Measurements from ENCODE around the gene RHEB. TPM values are rescaled to one million over a fixed set of nuclear protein-coding genes. Genes with fewer than 3 reads are reported as not detected.

Gene RHEB
- total and polyA plus RNA-seq, 2 experiments from 2014 or later: 101 to 239 TPM

DNA sequence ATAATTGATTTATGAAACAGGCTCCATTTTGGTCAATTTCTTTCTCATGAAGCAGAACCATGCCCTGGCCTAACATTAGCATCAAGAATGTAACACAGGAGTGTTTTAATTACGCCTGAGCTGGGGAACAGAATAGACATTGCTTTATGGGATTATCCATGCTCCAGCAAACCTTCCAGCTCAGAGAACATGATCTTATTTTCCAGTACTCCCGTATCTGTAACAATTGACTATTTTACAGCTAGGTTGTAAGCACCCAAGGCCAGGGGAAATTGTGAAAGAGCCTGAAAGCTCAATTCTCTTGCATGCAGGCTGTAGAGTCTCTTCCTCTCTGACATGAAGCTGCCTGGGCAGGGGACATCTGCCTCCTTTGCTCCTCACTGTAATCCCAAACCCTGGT, 49.0 kb downstream of the RHEB start:
- peaks cover 3% of the 10 kb centered on the region; the same call in 2 of the 3 replicates for H3K9me3 Mint-ChIP-seq
- Histone ChIP-seq H3K36me3 (ENCODE audit: insufficient read depth) (peaks cover 30% of the 10 kb centered on the region), H3K79me2 (replicated peaks; ENCODE audit: insufficient read depth) (peaks cover 37% of the 10 kb centered on the region), H3K9me2 (ENCODE audit: insufficient read depth) (no peaks in the 10 kb centered on the region), H3K4me1 (ENCODE audit: insufficient read depth) (peaks cover 50% of the 10 kb centered on the region), H3K4me3 (no peak overlapping the region), H3F3A (replicated peaks; ENCODE audit: low read depth) (peaks cover 7% of the 10 kb centered on the region), H3K27ac (ENCODE audit: low read depth) (peak overlapping the region; percentile 7; the same call in 1 of the 2 replicates), H3K27me3 (ENCODE audit: insufficient read depth) (no peaks in the 10 kb centered on the region), H2AFZ (no peak overlapping the region), H3K4me2 (peak overlapping the region; percentile 69), H4K20me1 (replicated peaks; ENCODE audit: insufficient read depth) (no peaks in the 10 kb centered on the region)
- no peak for DNase-seq (ENCODE audit: low spot score)
- peak overlapping the region; percentile 87 for H3K27ac Mint-ChIP-seq
- ATAC-seq: peak; percentile 10; the same call in 2 of the 3 replicates
- TF ChIP-seq, protein P1, sequence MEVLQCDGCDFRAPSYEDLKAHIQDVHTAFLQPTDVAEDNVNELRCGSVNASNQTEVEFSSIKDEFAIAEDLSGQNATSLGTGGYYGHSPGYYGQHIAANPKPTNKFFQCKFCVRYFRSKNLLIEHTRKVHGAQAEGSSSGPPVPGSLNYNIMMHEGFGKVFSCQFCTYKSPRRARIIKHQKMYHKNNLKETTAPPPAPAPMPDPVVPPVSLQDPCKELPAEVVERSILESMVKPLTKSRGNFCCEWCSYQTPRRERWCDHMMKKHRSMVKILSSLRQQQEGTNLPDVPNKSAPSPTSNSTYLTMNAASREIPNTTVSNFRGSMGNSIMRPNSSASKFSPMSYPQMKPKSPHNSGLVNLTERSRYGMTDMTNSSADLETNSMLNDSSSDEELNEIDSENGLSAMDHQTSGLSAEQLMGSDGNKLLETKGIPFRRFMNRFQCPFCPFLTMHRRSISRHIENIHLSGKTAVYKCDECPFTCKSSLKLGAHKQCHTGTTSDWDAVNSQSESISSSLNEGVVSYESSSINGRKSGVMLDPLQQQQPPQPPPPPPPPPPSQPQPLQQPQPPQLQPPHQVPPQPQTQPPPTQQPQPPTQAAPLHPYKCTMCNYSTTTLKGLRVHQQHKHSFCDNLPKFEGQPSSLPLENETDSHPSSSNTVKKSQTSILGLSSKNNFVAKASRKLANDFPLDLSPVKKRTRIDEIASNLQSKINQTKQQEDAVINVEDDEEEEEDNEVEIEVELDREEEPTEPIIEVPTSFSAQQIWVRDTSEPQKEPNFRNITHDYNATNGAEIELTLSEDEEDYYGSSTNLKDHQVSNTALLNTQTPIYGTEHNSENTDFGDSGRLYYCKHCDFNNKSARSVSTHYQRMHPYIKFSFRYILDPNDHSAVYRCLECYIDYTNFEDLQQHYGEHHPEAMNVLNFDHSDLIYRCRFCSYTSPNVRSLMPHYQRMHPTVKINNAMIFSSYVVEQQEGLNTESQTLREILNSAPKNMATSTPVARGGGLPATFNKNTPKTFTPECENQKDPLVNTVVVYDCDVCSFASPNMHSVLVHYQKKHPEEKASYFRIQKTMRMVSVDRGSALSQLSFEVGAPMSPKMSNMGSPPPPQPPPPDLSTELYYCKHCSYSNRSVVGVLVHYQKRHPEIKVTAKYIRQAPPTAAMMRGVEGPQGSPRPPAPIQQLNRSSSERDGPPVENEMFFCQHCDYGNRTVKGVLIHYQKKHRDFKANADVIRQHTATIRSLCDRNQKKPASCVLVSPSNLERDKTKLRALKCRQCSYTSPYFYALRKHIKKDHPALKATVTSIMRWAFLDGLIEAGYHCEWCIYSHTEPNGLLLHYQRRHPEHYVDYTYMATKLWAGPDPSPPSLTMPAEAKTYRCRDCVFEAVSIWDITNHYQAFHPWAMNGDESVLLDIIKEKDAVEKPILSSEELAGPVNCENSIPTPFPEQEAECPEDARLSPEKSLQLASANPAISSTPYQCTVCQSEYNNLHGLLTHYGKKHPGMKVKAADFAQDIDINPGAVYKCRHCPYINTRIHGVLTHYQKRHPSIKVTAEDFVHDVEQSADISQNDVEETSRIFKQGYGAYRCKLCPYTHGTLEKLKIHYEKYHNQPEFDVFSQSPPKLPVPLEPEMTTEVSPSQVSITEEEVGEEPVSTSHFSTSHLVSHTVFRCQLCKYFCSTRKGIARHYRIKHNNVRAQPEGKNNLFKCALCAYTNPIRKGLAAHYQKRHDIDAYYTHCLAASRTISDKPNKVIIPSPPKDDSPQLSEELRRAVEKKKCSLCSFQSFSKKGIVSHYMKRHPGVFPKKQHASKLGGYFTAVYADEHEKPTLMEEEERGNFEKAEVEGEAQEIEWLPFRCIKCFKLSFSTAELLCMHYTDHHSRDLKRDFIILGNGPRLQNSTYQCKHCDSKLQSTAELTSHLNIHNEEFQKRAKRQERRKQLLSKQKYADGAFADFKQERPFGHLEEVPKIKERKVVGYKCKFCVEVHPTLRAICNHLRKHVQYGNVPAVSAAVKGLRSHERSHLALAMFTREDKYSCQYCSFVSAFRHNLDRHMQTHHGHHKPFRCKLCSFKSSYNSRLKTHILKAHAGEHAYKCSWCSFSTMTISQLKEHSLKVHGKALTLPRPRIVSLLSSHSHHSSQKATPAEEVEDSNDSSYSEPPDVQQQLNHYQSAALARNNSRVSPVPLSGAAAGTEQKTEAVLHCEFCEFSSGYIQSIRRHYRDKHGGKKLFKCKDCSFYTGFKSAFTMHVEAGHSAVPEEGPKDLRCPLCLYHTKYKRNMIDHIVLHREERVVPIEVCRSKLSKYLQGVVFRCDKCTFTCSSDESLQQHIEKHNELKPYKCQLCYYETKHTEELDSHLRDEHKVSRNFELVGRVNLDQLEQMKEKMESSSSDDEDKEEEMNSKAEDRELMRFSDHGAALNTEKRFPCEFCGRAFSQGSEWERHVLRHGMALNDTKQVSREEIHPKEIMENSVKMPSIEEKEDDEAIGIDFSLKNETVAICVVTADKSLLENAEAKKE (CRISPR knock-in tag; IDR thresholded peaks at IDR 0.05): no peak
- TF ChIP-seq EZH2phosphoT487 (IDR thresholded peaks at IDR 0.05; ENCODE audit: unreplicated experiment) (no peak), CREB1 (CRISPR knock-in tag; IDR thresholded peaks at IDR 0.05; ENCODE audit: low read depth) (no peak), POLR2AphosphoS5 (IDR thresholded peaks at IDR 0.05; ENCODE audit: low read depth) (no peak), ZNF114 (CRISPR knock-in tag; IDR thresholded peaks at IDR 0.05) (no peak), JUNB (IDR thresholded peaks at IDR 0.05; ENCODE audit: unreplicated experiment) (no peak), EZH2 (IDR thresholded peaks at IDR 0.05; ENCODE audit: low read depth, unreplicated experiment) (no peak), STAT1 (IDR thresholded peaks at IDR 0.05; ENCODE audit: unreplicated experiment) (no peak), ZNF331 (CRISPR knock-in tag; IDR thresholded peaks at IDR 0.05; ENCODE audit: low read depth) (no peak), NANOG (IDR thresholded peaks at IDR 0.05; ENCODE audit: borderline replicate concordance) (no peak)
- TF ChIP-seq, protein P2, sequence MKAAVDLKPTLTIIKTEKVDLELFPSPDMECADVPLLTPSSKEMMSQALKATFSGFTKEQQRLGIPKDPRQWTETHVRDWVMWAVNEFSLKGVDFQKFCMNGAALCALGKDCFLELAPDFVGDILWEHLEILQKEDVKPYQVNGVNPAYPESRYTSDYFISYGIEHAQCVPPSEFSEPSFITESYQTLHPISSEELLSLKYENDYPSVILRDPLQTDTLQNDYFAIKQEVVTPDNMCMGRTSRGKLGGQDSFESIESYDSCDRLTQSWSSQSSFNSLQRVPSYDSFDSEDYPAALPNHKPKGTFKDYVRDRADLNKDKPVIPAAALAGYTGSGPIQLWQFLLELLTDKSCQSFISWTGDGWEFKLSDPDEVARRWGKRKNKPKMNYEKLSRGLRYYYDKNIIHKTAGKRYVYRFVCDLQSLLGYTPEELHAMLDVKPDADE (IDR thresholded peaks at IDR 0.05): no peak
- TF ChIP-seq, protein P3, sequence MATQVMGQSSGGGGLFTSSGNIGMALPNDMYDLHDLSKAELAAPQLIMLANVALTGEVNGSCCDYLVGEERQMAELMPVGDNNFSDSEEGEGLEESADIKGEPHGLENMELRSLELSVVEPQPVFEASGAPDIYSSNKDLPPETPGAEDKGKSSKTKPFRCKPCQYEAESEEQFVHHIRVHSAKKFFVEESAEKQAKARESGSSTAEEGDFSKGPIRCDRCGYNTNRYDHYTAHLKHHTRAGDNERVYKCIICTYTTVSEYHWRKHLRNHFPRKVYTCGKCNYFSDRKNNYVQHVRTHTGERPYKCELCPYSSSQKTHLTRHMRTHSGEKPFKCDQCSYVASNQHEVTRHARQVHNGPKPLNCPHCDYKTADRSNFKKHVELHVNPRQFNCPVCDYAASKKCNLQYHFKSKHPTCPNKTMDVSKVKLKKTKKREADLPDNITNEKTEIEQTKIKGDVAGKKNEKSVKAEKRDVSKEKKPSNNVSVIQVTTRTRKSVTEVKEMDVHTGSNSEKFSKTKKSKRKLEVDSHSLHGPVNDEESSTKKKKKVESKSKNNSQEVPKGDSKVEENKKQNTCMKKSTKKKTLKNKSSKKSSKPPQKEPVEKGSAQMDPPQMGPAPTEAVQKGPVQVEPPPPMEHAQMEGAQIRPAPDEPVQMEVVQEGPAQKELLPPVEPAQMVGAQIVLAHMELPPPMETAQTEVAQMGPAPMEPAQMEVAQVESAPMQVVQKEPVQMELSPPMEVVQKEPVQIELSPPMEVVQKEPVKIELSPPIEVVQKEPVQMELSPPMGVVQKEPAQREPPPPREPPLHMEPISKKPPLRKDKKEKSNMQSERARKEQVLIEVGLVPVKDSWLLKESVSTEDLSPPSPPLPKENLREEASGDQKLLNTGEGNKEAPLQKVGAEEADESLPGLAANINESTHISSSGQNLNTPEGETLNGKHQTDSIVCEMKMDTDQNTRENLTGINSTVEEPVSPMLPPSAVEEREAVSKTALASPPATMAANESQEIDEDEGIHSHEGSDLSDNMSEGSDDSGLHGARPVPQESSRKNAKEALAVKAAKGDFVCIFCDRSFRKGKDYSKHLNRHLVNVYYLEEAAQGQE (IDR thresholded peaks at IDR 0.05; ENCODE audit: unreplicated experiment): no peak
- TF ChIP-seq, protein P4, sequence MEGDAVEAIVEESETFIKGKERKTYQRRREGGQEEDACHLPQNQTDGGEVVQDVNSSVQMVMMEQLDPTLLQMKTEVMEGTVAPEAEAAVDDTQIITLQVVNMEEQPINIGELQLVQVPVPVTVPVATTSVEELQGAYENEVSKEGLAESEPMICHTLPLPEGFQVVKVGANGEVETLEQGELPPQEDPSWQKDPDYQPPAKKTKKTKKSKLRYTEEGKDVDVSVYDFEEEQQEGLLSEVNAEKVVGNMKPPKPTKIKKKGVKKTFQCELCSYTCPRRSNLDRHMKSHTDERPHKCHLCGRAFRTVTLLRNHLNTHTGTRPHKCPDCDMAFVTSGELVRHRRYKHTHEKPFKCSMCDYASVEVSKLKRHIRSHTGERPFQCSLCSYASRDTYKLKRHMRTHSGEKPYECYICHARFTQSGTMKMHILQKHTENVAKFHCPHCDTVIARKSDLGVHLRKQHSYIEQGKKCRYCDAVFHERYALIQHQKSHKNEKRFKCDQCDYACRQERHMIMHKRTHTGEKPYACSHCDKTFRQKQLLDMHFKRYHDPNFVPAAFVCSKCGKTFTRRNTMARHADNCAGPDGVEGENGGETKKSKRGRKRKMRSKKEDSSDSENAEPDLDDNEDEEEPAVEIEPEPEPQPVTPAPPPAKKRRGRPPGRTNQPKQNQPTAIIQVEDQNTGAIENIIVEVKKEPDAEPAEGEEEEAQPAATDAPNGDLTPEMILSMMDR (conservative IDR thresholded peaks at IDR 0.05; ENCODE audit: low read depth in 2 of 2): no peak
- H3K4me3 Mint-ChIP-seq: peak overlapping the region; percentile 4; the same call in 1 of the 3 replicates
- peaks cover 79% of the 10 kb centered on the region for H3K36me3 Mint-ChIP-seq (ENCODE audit: low read depth)
- peaks cover 13% of the 10 kb centered on the region for H3K27me3 Mint-ChIP-seq (ENCODE audit: insufficient read depth, low read depth, poor library complexity)
- H3K4me1 Mint-ChIP-seq: peaks cover 71% of the 10 kb centered on the region

All from GM23338 (cell line).